ENCODE results near the gene PGAP3.

PGAP3 gene

GRCh38 chr17:39636927-39637736 is 50.7 kb downstream of the PGAP3 start, which contains the start of gene STARD3:
TSS of gene STARD3 (plus strand) at chr17:39637144. CDS start at chr17:39653532, 16,388 bp downstream.
- DNase-seq (ENCODE audit: low spot score): peak; percentile 88

GRCh38 chr17:39636587-39636926 is 51.3 kb downstream of the PGAP3 start:
- DNase-seq (ENCODE audit: low spot score): no peak

GRCh38 chr17:39635614-39636176 is 52.2 kb downstream of the PGAP3 start:
- no peak for DNase-seq (ENCODE audit: low spot score)

- peak; percentile 62 for DNase-seq (ENCODE audit: low spot score)
Measured at GRCh38 chr17:39634384-39634871, 53.4 kb downstream of the PGAP3 start.

GRCh38 chr17:39633570-39634183 is 54.2 kb downstream of the PGAP3 start:
- no peak for DNase-seq (ENCODE audit: low spot score)

- DNase-seq (ENCODE audit: low spot score): no peak
Measured at GRCh38 chr17:39632153-39632941, 55.5 kb downstream of the PGAP3 start.

GRCh38 chr17:39631403-39631802 is 56.5 kb downstream of the PGAP3 start:
- peak; percentile 58 for DNase-seq (ENCODE audit: low spot score)

GRCh38 chr17:39629898-39630297 is 58.0 kb downstream of the PGAP3 start:
- DNase-seq (ENCODE audit: low spot score): no peak

GRCh38 chr17:39629494-39629880 is 58.4 kb downstream of the PGAP3 start:
- no peak for DNase-seq (ENCODE audit: low spot score)

- DNase-seq (ENCODE audit: low spot score): no peak
Measured at GRCh38 chr17:39628655-39629493, 59.0 kb downstream of the PGAP3 start.

- DNase-seq (ENCODE audit: low spot score): no peak
Measured at GRCh38 chr17:39627712-39628516, 59.9 kb downstream of the PGAP3 start.

- no peak for DNase-seq (ENCODE audit: low spot score)
Measured at GRCh38 chr17:39627047-39627711, 60.7 kb downstream of the PGAP3 start.

- no peak for DNase-seq (ENCODE audit: low spot score)
Measured at GRCh38 chr17:39626171-39627046, 61.4 kb downstream of the PGAP3 start, which contains the start of gene PPP1R1B. TSS of gene PPP1R1B (plus strand) at chr17:39626952. CDS start at chr17:39627393, 441 bp downstream.

GRCh38 chr17:39625198-39625785 is 62.6 kb downstream of the PGAP3 start:
- DNase-seq (ENCODE audit: low spot score): no peak

GRCh38 chr17:39624313-39624712 is 63.5 kb downstream of the PGAP3 start:
- no peak for DNase-seq (ENCODE audit: low spot score)

- peak; percentile 75 for DNase-seq (ENCODE audit: low spot score)
Measured at GRCh38 chr17:39623356-39623950, 64.4 kb downstream of the PGAP3 start.

GRCh38 chr17:39622380-39623006 is 65.4 kb downstream of the PGAP3 start:
- DNase-seq (ENCODE audit: low spot score): no peak
